CD14-positive monocyte (primary cell): ENCODE results near the gene LIF. TPM values are rescaled to one million over a fixed set of nuclear protein-coding genes. Genes with fewer than 3 reads are reported as not detected.

Source experiments
- DNase-seq, 3 donors: peaks; one replicate each; pipeline ENCODE4 v3.0.0-alpha.2; 2011 to 2022
- H2AFZ ChIP-seq: 2 replicates; pipeline ENCODE4 v1.6.0; 2012; ENCODE audit warnings: mild to moderate bottlenecking, low read depth, low read length, inconsistent platforms; ENCODE audit not compliant: insufficient read depth, poor library complexity, severe bottlenecking
- H3K27ac ChIP-seq, 2 donors: 1 replicate in 1 of 2; 2 replicates in 1 of 2; pipeline ENCODE4 v1.5.1; 2012 to 2013; ENCODE audit warnings: low read length in 2 of 2, control low read depth in 1 of 2, inconsistent platforms in 1 of 2, low read depth in 1 of 2, mild to moderate bottlenecking in 1 of 2
- H3K27me3 ChIP-seq, 2 donors: one replicate each; pipeline versions ENCODE4 v1.6.0 to v1.6.1; 2011 to 2013; ENCODE audit warnings: low read length in 2 of 2; ENCODE audit not compliant: control insufficient read depth in 2 of 2, insufficient read depth in 2 of 2
- H3K36me3 ChIP-seq, 2 donors: replicated peaks in 1 of 2; 1 replicate in 1 of 2; 2 replicates in 1 of 2; pipeline versions ENCODE4 v1.5.1 to v1.6.1; 2012 to 2013; ENCODE audit warnings: low read length in 2 of 2, control low read depth in 1 of 2, inconsistent platforms in 1 of 2, mild to moderate bottlenecking in 1 of 2; ENCODE audit not compliant: insufficient read depth in 2 of 2, control insufficient read depth in 1 of 2
- H3K4me1 ChIP-seq, 2 donors: 1 replicate in 1 of 2; 2 replicates in 1 of 2; pipeline versions ENCODE4 v1.5.1 to v1.6.1; 2012 to 2013; ENCODE audit warnings: low read length in 2 of 2, control low read depth in 1 of 2, inconsistent platforms in 1 of 2, mild to moderate bottlenecking in 1 of 2, moderate library complexity in 1 of 2; ENCODE audit not compliant: insufficient read depth in 2 of 2, control insufficient read depth in 1 of 2
- H3K4me2 ChIP-seq: replicated peaks from 2 replicates; pipeline ENCODE3; 2012; ENCODE audit warnings: low read length, moderate library complexity, mild to moderate bottlenecking; ENCODE audit not compliant: poor library complexity, severe bottlenecking; ENCODE audit errors: extremely low read depth
- H3K4me3 ChIP-seq, 3 experiments: fragments of 200-600 bp in 1 of 3; sonication (generic) in 1 of 3; replicated peaks in 1 of 3; 1 replicate in 2 of 3; 2 replicates in 1 of 3; pipeline ENCODE4 v1.5.1; 2011 to 2013; ENCODE audit warnings: low read length in 3 of 3, mild to moderate bottlenecking in 3 of 3, control low read depth in 2 of 3, low read depth in 2 of 3, inconsistent platforms in 1 of 3, moderate library complexity in 1 of 3
- H3K79me2 ChIP-seq: 2 replicates; pipeline ENCODE4 v1.6.0; 2012; ENCODE audit warnings: mild to moderate bottlenecking, control low read depth, inconsistent platforms, low read length, moderate library complexity; ENCODE audit not compliant: insufficient read depth
- H3K9ac ChIP-seq: 2 replicates; pipeline ENCODE4 v1.6.0; 2017; ENCODE audit warnings: low read length, mild to moderate bottlenecking; ENCODE audit not compliant: insufficient read depth, poor library complexity, severe bottlenecking
- H3K9me3 ChIP-seq, 2 donors: replicated peaks in 1 of 2; 1 replicate in 1 of 2; 2 replicates in 1 of 2; pipeline versions ENCODE4 v1.5.1 to v1.6.1; 2012 to 2013; ENCODE audit warnings: low read length in 2 of 2, control low read depth in 1 of 2; ENCODE audit not compliant: control insufficient read depth in 1 of 2, insufficient read depth in 1 of 2
- H4K20me1 ChIP-seq: 2 replicates; pipeline ENCODE4 v1.6.0; 2012; ENCODE audit warnings: mild to moderate bottlenecking, low read length, control low read depth, moderate library complexity; ENCODE audit not compliant: insufficient read depth
- H3K27ac Mint-ChIP-seq, 7 donors: one replicate each; pipeline ENCODE4 v1.8.0; 2020; ENCODE audit warnings: mild to moderate bottlenecking in 7 of 7, mixed read lengths in 7 of 7, moderate library complexity in 6 of 7, inconsistent platforms in 2 of 7
- H3K27me3 Mint-ChIP-seq, 3 donors: one replicate each; pipeline ENCODE4 v1.8.0; 2021 to 2022; ENCODE audit warnings: low read depth in 3 of 3, mild to moderate bottlenecking in 3 of 3, mixed read lengths in 3 of 3, moderate library complexity in 3 of 3, inconsistent platforms in 1 of 3
- H3K36me3 Mint-ChIP-seq, 2 donors: one replicate each; pipeline ENCODE4 v1.8.0; 2020; ENCODE audit warnings: mixed read lengths in 2 of 2, inconsistent platforms in 1 of 2, mild to moderate bottlenecking in 1 of 2
- H3K4me1 Mint-ChIP-seq: one replicate; pipeline ENCODE4 v1.8.0; 2020; ENCODE audit warnings: mild to moderate bottlenecking, mixed read lengths
- H3K4me3 Mint-ChIP-seq, 2 donors: one replicate each; pipeline ENCODE4 v1.8.0; 2020; ENCODE audit warnings: mild to moderate bottlenecking in 2 of 2, mixed read lengths in 2 of 2, moderate library complexity in 1 of 2
- H3K9me3 Mint-ChIP-seq, 7 donors: one replicate each; pipeline ENCODE4 v1.8.0; 2020 to 2022; ENCODE audit warnings: mixed read lengths in 7 of 7, mild to moderate bottlenecking in 6 of 7, moderate library complexity in 6 of 7, inconsistent platforms in 2 of 7
- WGBS: methylation state at CpG from one replicate; pipeline ENCODE4 v1.1.5; 2013; ENCODE audit warnings: missing lambda C conversion rate; ENCODE audit not compliant: insufficient coverage; 5-methylcytosine and 5-hydroxymethylcytosine counted together
- intact Hi-C, 2 donors: fragments of 100-400 bp; cut with micrococcal nuclease; formaldehyde crosslinking; loops; one replicate each; pipeline versions ENCODE4 v1.15.0 to v1.15.1; 2023
- polyA plus RNA-seq, 3 donors: library from polyadenylated mRNA; depleted of rRNA in 1 of 3; unstranded in 2 of 3; stranded (reverse) in 1 of 3; fragments of 300-500 nt in 2 of 3; fragments of >200 nt in 1 of 3; fragmentation: Illumina TruSeq in 2 of 3; gene quantifications; 1 replicate in 2 of 3; 2 replicates in 1 of 3; pipeline ENCODE4 v1.2.3, GENCODE V29; 2012 to 2021
- TF ChIP-seq, protein P1 (sequence below): fragments of 200-600 bp; IDR thresholded peaks from one replicate; pipeline ENCODE4 v1.8.0; 2022; ENCODE audit warnings: antibody characterized with exemption, mild to moderate bottlenecking

LIF gene
- polyA plus RNA-seq, 3 donors, result 7.0 TPM; not detected in 2

GRCh38 chr22:30284172-30284571, 37.6 kb upstream of the LIF start:
- no peak overlapping the region for H3K27ac ChIP-seq
- H3K9ac ChIP-seq, result no peak overlapping the region
- H3K4me1 Mint-ChIP-seq, result peaks cover 67% of the 10 kb centered on the region
- WGBS, result 83% methylated on average over 6 of the region's 9 CpGs
- intact Hi-C loops, result loop anchor here in 1 of 2 donors (10.0 kb wide), 1 partner anchor 179 kb away; no protein-coding TSS in a partner anchor
- no peaks in the 10 kb centered on the region for H3K36me3 ChIP-seq
- H3K36me3 Mint-ChIP-seq, result peaks cover 4 to 9% of the 10 kb centered on the region in 2 donors
- no peak overlapping the region for H3K4me3 Mint-ChIP-seq
- no peaks in the 10 kb centered on the region for H3K27me3 ChIP-seq
- no peaks in the 10 kb centered on the region for H3K79me2 ChIP-seq
- TF ChIP-seq, protein P1, sequence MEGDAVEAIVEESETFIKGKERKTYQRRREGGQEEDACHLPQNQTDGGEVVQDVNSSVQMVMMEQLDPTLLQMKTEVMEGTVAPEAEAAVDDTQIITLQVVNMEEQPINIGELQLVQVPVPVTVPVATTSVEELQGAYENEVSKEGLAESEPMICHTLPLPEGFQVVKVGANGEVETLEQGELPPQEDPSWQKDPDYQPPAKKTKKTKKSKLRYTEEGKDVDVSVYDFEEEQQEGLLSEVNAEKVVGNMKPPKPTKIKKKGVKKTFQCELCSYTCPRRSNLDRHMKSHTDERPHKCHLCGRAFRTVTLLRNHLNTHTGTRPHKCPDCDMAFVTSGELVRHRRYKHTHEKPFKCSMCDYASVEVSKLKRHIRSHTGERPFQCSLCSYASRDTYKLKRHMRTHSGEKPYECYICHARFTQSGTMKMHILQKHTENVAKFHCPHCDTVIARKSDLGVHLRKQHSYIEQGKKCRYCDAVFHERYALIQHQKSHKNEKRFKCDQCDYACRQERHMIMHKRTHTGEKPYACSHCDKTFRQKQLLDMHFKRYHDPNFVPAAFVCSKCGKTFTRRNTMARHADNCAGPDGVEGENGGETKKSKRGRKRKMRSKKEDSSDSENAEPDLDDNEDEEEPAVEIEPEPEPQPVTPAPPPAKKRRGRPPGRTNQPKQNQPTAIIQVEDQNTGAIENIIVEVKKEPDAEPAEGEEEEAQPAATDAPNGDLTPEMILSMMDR, result no peak
- H3K4me3 ChIP-seq, result no peak overlapping the region
- H2AFZ ChIP-seq, result no peak overlapping the region
- H3K27me3 Mint-ChIP-seq, result peaks cover 0 to 4% (median 2%) of the 10 kb centered on the region in 3 donors
- peaks cover 54 to 70% of the 10 kb centered on the region in 2 donors for H3K4me1 ChIP-seq
- H3K4me2 ChIP-seq, result no peak overlapping the region
- H3K27ac Mint-ChIP-seq, result peak overlapping the region in 4 of 7 donors; percentile 35 to 78 (median 53)
- H3K9me3 ChIP-seq, result no peaks in the 10 kb centered on the region
- no peaks in the 10 kb centered on the region for H4K20me1 ChIP-seq
- peaks cover 0 to 4% (median 0%) of the 10 kb centered on the region in 7 donors for H3K9me3 Mint-ChIP-seq
- no peak for DNase-seq

DNA sequence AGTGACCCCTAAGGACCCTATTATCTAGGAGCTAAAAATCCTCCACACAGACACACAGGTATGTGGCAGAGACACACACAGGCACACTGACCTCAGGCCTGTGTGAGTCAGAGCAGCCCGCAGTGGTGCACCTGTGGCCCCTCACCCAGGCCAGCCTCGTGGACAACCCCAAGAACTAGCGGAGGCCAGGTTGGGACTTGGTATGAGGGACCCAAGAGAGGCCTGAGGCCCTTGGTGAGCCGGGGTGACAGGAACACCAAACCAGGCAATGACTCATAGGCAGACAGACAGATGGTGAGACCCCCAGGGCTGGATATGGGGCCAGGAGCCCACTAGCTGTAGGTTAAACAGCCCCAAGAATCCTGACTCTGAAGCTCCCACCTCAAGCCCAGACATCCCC, 36.8 kb upstream of the LIF start:
- peak overlapping the region in 5 of 7 donors; percentile 57 to 84 (median 69) for H3K27ac Mint-ChIP-seq
- peaks cover 55 to 70% of the 10 kb centered on the region in 2 donors for H3K4me1 ChIP-seq
- peak overlapping the region in 1 of 2 donors; percentile 20 for H3K4me3 Mint-ChIP-seq

More for the DNA sequence above, 36.8 kb upstream of the LIF start:
- DNase-seq, result no peak
- WGBS, result 87% methylated on average over 3 of the region's 4 CpGs
- Histone ChIP-seq H3K4me3 (no peak overlapping the region), H3K79me2 (no peaks in the 10 kb centered on the region), H3K36me3 (no peaks in the 10 kb centered on the region), H3K9me3 (no peaks in the 10 kb centered on the region), H4K20me1 (no peaks in the 10 kb centered on the region), H3K27me3 (no peaks in the 10 kb centered on the region), H3K9ac (no peak overlapping the region), H2AFZ (no peak overlapping the region), H3K4me2 (no peak overlapping the region), H3K27ac (peak overlapping the region in 1 of 2 donors; percentile 17)
- TF ChIP-seq, protein P1, result no peak
- H3K27me3 Mint-ChIP-seq, result peaks cover 2 to 4% (median 3%) of the 10 kb centered on the region in 3 donors
- intact Hi-C loops, result loop anchor here in 1 of 2 donors (10.0 kb wide), 1 partner anchor 179 kb away; no protein-coding TSS in a partner anchor
- H3K9me3 Mint-ChIP-seq, result peaks cover 0 to 6% (median 0%) of the 10 kb centered on the region in 7 donors
- peaks cover 72% of the 10 kb centered on the region for H3K4me1 Mint-ChIP-seq
- H3K36me3 Mint-ChIP-seq, result peaks cover 4 to 13% of the 10 kb centered on the region in 2 donors
